Sigmoid colon (tissue), 4 donors: Measurements from ENCODE around the gene C19orf73.

Source experiments
- CTCF ChIP-seq, 4 experiments: fragments of 450-650 bp in 3 of 4; fragments of 200-600 bp in 1 of 4; IDR thresholded peaks; one replicate each; pipeline ENCODE4 v1.5.1; 2016 to 2019; ENCODE audit warnings: antibody characterized with exemption in 4 of 4, mild to moderate bottlenecking in 3 of 4, moderate library complexity in 2 of 4
- EP300 ChIP-seq, 4 donors: sonication (generic); formaldehyde crosslinking; IDR thresholded peaks; one replicate each; pipeline ENCODE4 v1.6.1; 2017; ENCODE audit warnings: antibody characterized with exemption in 4 of 4
- POLR2A ChIP-seq, 2 donors: fragments of 450-650 bp; IDR thresholded peaks; one replicate each; pipeline ENCODE4 v1.6.1; 2016; ENCODE audit warnings: antibody characterized with exemption in 2 of 2, mild to moderate bottlenecking in 2 of 2, moderate library complexity in 2 of 2

DNA sequence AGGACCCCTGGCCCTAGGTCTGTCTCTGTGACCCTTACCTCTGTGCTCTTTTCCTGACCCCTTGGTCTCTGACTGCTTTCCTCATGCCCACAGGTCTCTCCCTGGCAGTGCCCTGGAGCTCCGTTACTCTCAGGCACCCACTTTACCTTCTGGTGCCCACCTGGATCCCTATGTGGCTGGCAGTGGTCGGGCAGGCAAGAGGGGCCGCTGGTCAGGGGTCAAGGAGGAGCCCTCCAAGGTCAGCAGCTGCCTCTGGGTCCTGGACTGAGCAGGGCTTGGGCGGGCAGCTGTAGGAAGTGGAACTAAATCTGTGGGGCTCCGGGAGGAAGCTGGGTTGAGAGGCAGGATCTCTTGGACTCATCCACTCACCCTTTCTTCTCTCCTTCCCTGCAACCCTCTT, 16.7 kb upstream of the C19orf73 start:
- no peak for TF ChIP-seq CTCF (IDR thresholded peaks at IDR 0.05)
- no peak for TF ChIP-seq EP300 (IDR thresholded peaks at IDR 0.05)
- no peak for TF ChIP-seq POLR2A (IDR thresholded peaks at IDR 0.05)
